Liver (tissue), 3 donors: ENCODE results near the gene MIPEP.

Source experiments
- GABPA ChIP-seq, 2 donors: IDR thresholded peaks in 1 of 2; conservative IDR thresholded peaks in 1 of 2; 2 replicates each; pipeline ENCODE4 v1.6.1; 2016; ENCODE audit warnings: antibody characterized with exemption in 2 of 2, mild to moderate bottlenecking in 1 of 2, moderate library complexity in 1 of 2
- HNF4A ChIP-seq, 2 donors: conservative IDR thresholded peaks; 2 replicates each; pipeline ENCODE4 v1.6.1; 2016; ENCODE audit warnings: antibody characterized with exemption in 2 of 2, mild to moderate bottlenecking in 2 of 2
- HNF4G ChIP-seq: IDR thresholded peaks from 2 replicates; pipeline ENCODE4 v1.6.1; 2016; ENCODE audit warnings: antibody characterized with exemption
- JUND ChIP-seq, 2 donors: IDR thresholded peaks; 2 replicates each; pipeline ENCODE4 v1.6.1; 2016; ENCODE audit warnings: antibody characterized with exemption in 2 of 2
- RAD21 ChIP-seq, 2 donors: IDR thresholded peaks; 2 replicates each; pipeline ENCODE4 v1.6.1; 2016; ENCODE audit warnings: antibody characterized with exemption in 2 of 2, mild to moderate bottlenecking in 2 of 2
- RXRA ChIP-seq, 2 donors: IDR thresholded peaks; 2 replicates each; pipeline ENCODE4 v1.6.1; 2017 to 2018; ENCODE audit warnings: antibody characterized with exemption in 2 of 2, mild to moderate bottlenecking in 1 of 2
- SP1 ChIP-seq: IDR thresholded peaks from 2 replicates; pipeline ENCODE4 v1.6.1; 2018; ENCODE audit warnings: antibody characterized with exemption, mild to moderate bottlenecking
- TAF1 ChIP-seq: conservative IDR thresholded peaks from 2 replicates; pipeline ENCODE4 v1.6.1; 2016; ENCODE audit warnings: antibody characterized with exemption, mild to moderate bottlenecking
- TF ChIP-seq, protein P1 (sequence below): fragments of 150-350 bp; IDR thresholded peaks from 2 replicates; pipeline ENCODE4 v1.5.1; 2017; ENCODE audit warnings: improper control_type of control experiment, low read depth, low read length; ENCODE audit not compliant: missing input control
- TF ChIP-seq, protein P2 (sequence below): IDR thresholded peaks from 2 replicates; pipeline ENCODE4 v1.6.1; 2016; ENCODE audit warnings: antibody characterized with exemption, mild to moderate bottlenecking
- TF ChIP-seq, protein P3 (sequence below): IDR thresholded peaks from 2 replicates; pipeline ENCODE4 v1.6.1; 2016; ENCODE audit warnings: antibody characterized with exemption
- TF ChIP-seq, protein P4 (sequence below): IDR thresholded peaks from 2 replicates; pipeline ENCODE4 v1.6.1; 2016; ENCODE audit warnings: antibody characterized with exemption
- TF ChIP-seq, protein P5 (sequence below): IDR thresholded peaks from 2 replicates; pipeline ENCODE4 v1.6.1; 2016; ENCODE audit warnings: antibody characterized with exemption
- donor health status: healthy.
- donor health status: healthy.

DNA sequence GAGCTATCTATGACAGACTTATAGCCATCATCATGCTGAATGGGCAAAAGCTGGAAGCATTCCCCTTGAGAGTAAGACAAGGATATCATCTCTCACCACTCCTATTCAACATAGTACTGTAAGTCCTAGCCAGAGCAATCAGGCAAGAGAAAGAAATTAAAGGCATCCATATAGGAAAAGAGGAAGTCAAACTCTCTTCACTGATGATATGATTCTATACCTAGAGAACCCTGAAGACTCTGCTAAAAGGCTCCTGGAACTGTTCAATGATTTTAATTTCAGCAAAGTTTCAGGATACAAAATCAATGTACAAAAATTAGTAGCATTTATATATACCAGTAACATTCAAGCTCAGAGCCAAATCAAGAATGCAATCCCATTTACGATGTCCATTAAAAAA lies 29.8 kb upstream of the MIPEP start:
- TF ChIP-seq, protein P1, sequence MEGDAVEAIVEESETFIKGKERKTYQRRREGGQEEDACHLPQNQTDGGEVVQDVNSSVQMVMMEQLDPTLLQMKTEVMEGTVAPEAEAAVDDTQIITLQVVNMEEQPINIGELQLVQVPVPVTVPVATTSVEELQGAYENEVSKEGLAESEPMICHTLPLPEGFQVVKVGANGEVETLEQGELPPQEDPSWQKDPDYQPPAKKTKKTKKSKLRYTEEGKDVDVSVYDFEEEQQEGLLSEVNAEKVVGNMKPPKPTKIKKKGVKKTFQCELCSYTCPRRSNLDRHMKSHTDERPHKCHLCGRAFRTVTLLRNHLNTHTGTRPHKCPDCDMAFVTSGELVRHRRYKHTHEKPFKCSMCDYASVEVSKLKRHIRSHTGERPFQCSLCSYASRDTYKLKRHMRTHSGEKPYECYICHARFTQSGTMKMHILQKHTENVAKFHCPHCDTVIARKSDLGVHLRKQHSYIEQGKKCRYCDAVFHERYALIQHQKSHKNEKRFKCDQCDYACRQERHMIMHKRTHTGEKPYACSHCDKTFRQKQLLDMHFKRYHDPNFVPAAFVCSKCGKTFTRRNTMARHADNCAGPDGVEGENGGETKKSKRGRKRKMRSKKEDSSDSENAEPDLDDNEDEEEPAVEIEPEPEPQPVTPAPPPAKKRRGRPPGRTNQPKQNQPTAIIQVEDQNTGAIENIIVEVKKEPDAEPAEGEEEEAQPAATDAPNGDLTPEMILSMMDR = no peak
- TF ChIP-seq RAD21 (IDR thresholded peaks at IDR 0.05) (no peak), RXRA (IDR thresholded peaks at IDR 0.05) (no peak), GABPA (IDR thresholded peaks at IDR 0.05 in 1 of 2, conservative IDR thresholded peaks at IDR 0.05 in 1 of 2) (no peak), JUND (IDR thresholded peaks at IDR 0.05) (no peak), TAF1 (no peak), HNF4A (conservative IDR thresholded peaks at IDR 0.05) (no peak), SP1 (no peak), HNF4G (no peak)
- TF ChIP-seq, protein P2, sequence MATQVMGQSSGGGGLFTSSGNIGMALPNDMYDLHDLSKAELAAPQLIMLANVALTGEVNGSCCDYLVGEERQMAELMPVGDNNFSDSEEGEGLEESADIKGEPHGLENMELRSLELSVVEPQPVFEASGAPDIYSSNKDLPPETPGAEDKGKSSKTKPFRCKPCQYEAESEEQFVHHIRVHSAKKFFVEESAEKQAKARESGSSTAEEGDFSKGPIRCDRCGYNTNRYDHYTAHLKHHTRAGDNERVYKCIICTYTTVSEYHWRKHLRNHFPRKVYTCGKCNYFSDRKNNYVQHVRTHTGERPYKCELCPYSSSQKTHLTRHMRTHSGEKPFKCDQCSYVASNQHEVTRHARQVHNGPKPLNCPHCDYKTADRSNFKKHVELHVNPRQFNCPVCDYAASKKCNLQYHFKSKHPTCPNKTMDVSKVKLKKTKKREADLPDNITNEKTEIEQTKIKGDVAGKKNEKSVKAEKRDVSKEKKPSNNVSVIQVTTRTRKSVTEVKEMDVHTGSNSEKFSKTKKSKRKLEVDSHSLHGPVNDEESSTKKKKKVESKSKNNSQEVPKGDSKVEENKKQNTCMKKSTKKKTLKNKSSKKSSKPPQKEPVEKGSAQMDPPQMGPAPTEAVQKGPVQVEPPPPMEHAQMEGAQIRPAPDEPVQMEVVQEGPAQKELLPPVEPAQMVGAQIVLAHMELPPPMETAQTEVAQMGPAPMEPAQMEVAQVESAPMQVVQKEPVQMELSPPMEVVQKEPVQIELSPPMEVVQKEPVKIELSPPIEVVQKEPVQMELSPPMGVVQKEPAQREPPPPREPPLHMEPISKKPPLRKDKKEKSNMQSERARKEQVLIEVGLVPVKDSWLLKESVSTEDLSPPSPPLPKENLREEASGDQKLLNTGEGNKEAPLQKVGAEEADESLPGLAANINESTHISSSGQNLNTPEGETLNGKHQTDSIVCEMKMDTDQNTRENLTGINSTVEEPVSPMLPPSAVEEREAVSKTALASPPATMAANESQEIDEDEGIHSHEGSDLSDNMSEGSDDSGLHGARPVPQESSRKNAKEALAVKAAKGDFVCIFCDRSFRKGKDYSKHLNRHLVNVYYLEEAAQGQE = no peak
- TF ChIP-seq, protein P3, sequence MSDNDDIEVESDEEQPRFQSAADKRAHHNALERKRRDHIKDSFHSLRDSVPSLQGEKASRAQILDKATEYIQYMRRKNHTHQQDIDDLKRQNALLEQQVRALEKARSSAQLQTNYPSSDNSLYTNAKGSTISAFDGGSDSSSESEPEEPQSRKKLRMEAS = no peak
- TF ChIP-seq, protein P4, sequence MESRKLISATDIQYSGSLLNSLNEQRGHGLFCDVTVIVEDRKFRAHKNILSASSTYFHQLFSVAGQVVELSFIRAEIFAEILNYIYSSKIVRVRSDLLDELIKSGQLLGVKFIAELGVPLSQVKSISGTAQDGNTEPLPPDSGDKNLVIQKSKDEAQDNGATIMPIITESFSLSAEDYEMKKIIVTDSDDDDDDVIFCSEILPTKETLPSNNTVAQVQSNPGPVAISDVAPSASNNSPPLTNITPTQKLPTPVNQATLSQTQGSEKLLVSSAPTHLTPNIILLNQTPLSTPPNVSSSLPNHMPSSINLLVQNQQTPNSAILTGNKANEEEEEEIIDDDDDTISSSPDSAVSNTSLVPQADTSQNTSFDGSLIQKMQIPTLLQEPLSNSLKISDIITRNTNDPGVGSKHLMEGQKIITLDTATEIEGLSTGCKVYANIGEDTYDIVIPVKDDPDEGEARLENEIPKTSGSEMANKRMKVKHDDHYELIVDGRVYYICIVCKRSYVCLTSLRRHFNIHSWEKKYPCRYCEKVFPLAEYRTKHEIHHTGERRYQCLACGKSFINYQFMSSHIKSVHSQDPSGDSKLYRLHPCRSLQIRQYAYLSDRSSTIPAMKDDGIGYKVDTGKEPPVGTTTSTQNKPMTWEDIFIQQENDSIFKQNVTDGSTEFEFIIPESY = no peak
- TF ChIP-seq, protein P5, sequence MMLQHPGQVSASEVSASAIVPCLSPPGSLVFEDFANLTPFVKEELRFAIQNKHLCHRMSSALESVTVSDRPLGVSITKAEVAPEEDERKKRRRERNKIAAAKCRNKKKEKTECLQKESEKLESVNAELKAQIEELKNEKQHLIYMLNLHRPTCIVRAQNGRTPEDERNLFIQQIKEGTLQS = no peak
